Transverse colon (tissue), 4 donors: Measurements from ENCODE around the gene LCTL. TPM values are rescaled to one million over a fixed set of nuclear protein-coding genes. Genes with fewer than 3 reads are reported as not detected.

Source experiments
- DNase-seq: peaks from one replicate; pipeline ENCODE4 v3.0.0-alpha.2; 2019
- H3K27ac ChIP-seq, 4 donors: fragments of 200-600 bp; sonication (generic); 2 replicates each; pipeline ENCODE4 v1.5.1; 2016 to 2018; ENCODE audit warnings: inconsistent platforms in 4 of 4
- H3K27me3 ChIP-seq: fragments of 200-600 bp; sonication (generic); 2 replicates; pipeline ENCODE4 v1.5.1; 2017; ENCODE audit warnings: inconsistent platforms
- H3K36me3 ChIP-seq, 4 donors: fragments of 200-600 bp; sonication (generic); 2 replicates each; pipeline ENCODE4 v1.5.1; 2017 to 2019; ENCODE audit warnings: inconsistent platforms in 4 of 4
- H3K4me1 ChIP-seq, 4 donors: fragments of 200-600 bp; sonication (generic); 2 replicates each; pipeline ENCODE4 v1.5.1; 2017 to 2020; ENCODE audit warnings: inconsistent platforms in 4 of 4
- H3K4me3 ChIP-seq, 4 donors: fragments of 200-600 bp; sonication (generic); 1 replicate in 1 of 4; 2 replicates in 3 of 4; pipeline versions ENCODE4 v1.5.1 to v1.6.1; 2017 to 2019; ENCODE audit warnings: inconsistent platforms in 4 of 4
- H3K9me3 ChIP-seq, 2 donors: fragments of 200-600 bp; sonication (generic); 2 replicates each; pipeline ENCODE4 v1.5.1; 2017 to 2019; ENCODE audit warnings: inconsistent platforms in 2 of 2
- EP300 ChIP-seq: sonication (generic); formaldehyde crosslinking; IDR thresholded peaks from one replicate; pipeline ENCODE4 v1.6.1; 2017; ENCODE audit warnings: antibody characterized with exemption, low read depth
- POLR2A ChIP-seq: fragments of 450-650 bp; IDR thresholded peaks from one replicate; pipeline ENCODE4 v1.6.1; 2016; ENCODE audit warnings: antibody characterized with exemption, mild to moderate bottlenecking, moderate library complexity
- POLR2AphosphoS5 ChIP-seq, 3 donors: sonication (generic); formaldehyde crosslinking; IDR thresholded peaks; one replicate each; pipeline ENCODE4 v1.6.1; 2016; ENCODE audit warnings: antibody characterized with exemption in 3 of 3
- WGBS, 2 donors: methylation state at CpG; one replicate each; pipeline ENCODE4 v1.1.5; 2018; ENCODE audit warnings: low coverage in 1 of 2; 5-methylcytosine and 5-hydroxymethylcytosine counted together
- in situ Hi-C, 4 donors: fragments of 200-750 bp; cut with MboI; loops; one replicate each; pipeline versions ENCODE4 v1.15.0 to v1.15.1; 2017; ENCODE audit warnings: low sequenced_read_pairs in 3 of 4, low pct_ligation_motif_present in 1 of 4, low pct_unique_long_range_greater_than_20kb in 1 of 4
- intact Hi-C: fragments of 100-400 bp; cut with DNase I; formaldehyde crosslinking; loops from one replicate; pipeline ENCODE4 v1.15.1; 2023; ENCODE audit warnings: low total_unique reads
- small RNA-seq, 4 donors: library from RNA; depleted of rRNA; stranded (forward); fragments of <200 nt; gene quantifications; one replicate each; pipeline ENCODE3, GENCODE V24; 2016
- total RNA-seq, 4 donors: library from RNA; depleted of rRNA; stranded (reverse); fragments of >200 nt; gene quantifications; one replicate each; pipeline ENCODE4 v1.1.0, GENCODE V29; 2016
- TF ChIP-seq, protein P1 (sequence below), 5 experiments: fragments of 200-600 bp in 3 of 5; fragments of 450-650 bp in 2 of 5; sonication (generic) in 3 of 5; IDR thresholded peaks; 1 replicate in 2 of 5; 2 replicates in 3 of 5; pipeline ENCODE4 v1.5.1; 2016 to 2017; ENCODE audit warnings: antibody characterized with exemption in 5 of 5, inconsistent platforms in 3 of 5, mild to moderate bottlenecking in 2 of 5, moderate library complexity in 1 of 5

LCTL gene
- total RNA-seq, 4 donors from 2014 or later = not detected

DNA sequence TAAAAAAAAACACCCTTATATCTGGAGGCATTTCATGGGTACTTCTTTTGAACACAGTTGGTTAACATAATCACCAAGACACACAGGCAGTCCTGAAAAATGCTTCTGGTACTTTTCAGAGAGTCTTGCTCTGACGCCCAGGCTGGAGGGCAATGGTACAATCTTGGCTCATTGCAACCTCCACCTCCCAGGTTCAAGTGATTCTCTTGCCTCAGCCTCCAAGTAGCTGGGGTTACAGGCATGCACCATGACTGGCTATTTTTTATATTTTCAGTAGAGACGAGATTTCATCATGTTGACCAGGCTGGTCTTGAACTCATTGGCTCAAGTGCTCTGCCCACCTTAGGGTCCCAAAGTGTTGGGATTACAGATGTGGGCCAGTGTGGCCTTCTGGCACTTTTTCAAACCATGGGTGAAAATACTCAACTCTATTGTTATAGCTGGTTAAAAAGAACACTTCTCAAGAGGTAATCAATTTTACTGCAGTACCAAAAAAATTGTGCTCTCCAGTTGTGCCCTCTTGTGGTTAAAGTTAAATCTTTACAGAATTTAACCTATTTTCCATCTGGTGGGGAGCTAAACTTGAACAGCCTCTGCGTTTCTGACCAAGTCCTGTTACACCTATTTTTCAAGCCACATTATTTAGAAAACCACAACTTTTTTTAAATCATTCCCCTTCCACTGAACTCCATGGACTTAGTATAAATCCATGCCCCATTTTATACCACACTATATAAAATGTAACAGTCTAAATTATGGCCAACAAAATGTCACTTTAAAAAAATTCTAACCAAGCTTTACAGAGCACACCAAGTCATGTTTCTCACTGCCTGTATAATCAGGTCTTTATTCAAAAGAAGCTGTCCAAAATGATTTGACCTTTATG, 67.1 kb downstream of the LCTL start:
- H3K4me1 ChIP-seq = peaks cover 20 to 40% (median 27%) of the 10 kb centered on the region in 4 donors
- no peaks in the 10 kb centered on the region for H3K27me3 ChIP-seq
- no peak overlapping the region for H3K4me3 ChIP-seq
- no peak for TF ChIP-seq EP300
- TF ChIP-seq POLR2AphosphoS5 (IDR thresholded peaks at IDR 0.05) = peak in 1 of 3 donors; percentile 9
- TF ChIP-seq POLR2A = no peak
- TF ChIP-seq, protein P1, sequence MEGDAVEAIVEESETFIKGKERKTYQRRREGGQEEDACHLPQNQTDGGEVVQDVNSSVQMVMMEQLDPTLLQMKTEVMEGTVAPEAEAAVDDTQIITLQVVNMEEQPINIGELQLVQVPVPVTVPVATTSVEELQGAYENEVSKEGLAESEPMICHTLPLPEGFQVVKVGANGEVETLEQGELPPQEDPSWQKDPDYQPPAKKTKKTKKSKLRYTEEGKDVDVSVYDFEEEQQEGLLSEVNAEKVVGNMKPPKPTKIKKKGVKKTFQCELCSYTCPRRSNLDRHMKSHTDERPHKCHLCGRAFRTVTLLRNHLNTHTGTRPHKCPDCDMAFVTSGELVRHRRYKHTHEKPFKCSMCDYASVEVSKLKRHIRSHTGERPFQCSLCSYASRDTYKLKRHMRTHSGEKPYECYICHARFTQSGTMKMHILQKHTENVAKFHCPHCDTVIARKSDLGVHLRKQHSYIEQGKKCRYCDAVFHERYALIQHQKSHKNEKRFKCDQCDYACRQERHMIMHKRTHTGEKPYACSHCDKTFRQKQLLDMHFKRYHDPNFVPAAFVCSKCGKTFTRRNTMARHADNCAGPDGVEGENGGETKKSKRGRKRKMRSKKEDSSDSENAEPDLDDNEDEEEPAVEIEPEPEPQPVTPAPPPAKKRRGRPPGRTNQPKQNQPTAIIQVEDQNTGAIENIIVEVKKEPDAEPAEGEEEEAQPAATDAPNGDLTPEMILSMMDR (IDR thresholded peaks at IDR 0.05) = peak in 4 of 5 experiments; percentile 24 to 51 (median 34)
- intact Hi-C loops = no loop called here
- peaks cover 0 to 47% (median 22%) of the 10 kb centered on the region in 4 donors for H3K36me3 ChIP-seq
- no peaks in the 10 kb centered on the region for H3K9me3 ChIP-seq
- WGBS, 2 donors = 52 to 55% methylated on average over 3 of the region's 3 CpGs
- in situ Hi-C loops = loop anchor here in 3 of 4 donors (5.0 to 25.0 kb wide), 3 partner anchors 111 to 144 kb away; partner anchors contain the start of genes MAP2K1 (in 1 of the 3) and TIPIN (in 1 of the 3)
- DNase-seq = no peak
- H3K27ac ChIP-seq = peak overlapping the region; percentile 83 to 94 (median 91)

Small RNAs within 50 kb of the gene (small RNA-seq; reads per million reads assigned to genes)
- gene RF01159 (0 reads per million in 4 donors), gene SNORD16 (0 reads per million in 4 donors), gene SNORD18A (0 reads per million in 4 donors), gene SNORD18B (0 reads per million in 4 donors), gene SNORD18C (0 reads per million in 4 donors)

Other genes with a start within 250 kb of the LCTL start
- 1 to 10 TPM in 3 of 4 donors, not detected in 1; 2.2 to 4.0 (median 2.5) TPM for gene TIPIN, start 209.3 kb downstream of the LCTL start, total RNA-seq
- 10 to 100 TPM; 14.7 to 83.0 (median 40.0) TPM for gene MAP2K1, start 179.1 kb downstream of the LCTL start, total RNA-seq
- 10 to 100 TPM in 3 of 4 donors, 1 to 10 TPM in 1; 2.6 to 64.0 (median 32.1) TPM for gene SNAPC5, start 68.2 kb downstream of the LCTL start, total RNA-seq
- gene RPL4, start 61.1 kb downstream of the LCTL start, total RNA-seq = 1,000 to 10,000 TPM; 1,084 to 1,586 (median 1,392) TPM
- 1 to 10 TPM; 1.9 to 6.8 (median 4.4) TPM for gene ZWILCH, start 60.7 kb downstream of the LCTL start, total RNA-seq
- 100 to 1,000 TPM in 1 of 4 donors, 10 to 100 TPM in 1, 1 to 10 TPM in 2; 6.7 to 214 (median 9.3) TPM for gene SMAD6, start 136.2 kb upstream of the LCTL start, total RNA-seq